Neural cell (in vitro differentiated cells): Measurements from ENCODE around the gene WBP1. TPM values are rescaled to one million over a fixed set of nuclear protein-coding genes. Genes with fewer than 3 reads are reported as not detected.

Experiments used
- H2AFZ ChIP-seq: fragments of 200-600, 300-800 bp; sonication (generic), shearing (Covaris generic); 2 replicates; pipeline ENCODE4 v1.6.0; 2014; ENCODE audit warnings: low read depth, mild to moderate bottlenecking, antibody characterized with exemption, low read length, moderate library complexity
- H3F3A ChIP-seq: fragments of 200-600 bp; shearing (Covaris generic); 2 replicates; pipeline ENCODE4 v1.6.1; 2016; ENCODE audit warnings: mild to moderate bottlenecking, moderate library complexity, mixed read lengths, antibody characterized with exemption, low read length; ENCODE audit not compliant: insufficient read depth, poor library complexity, severe bottlenecking
- H3K27ac ChIP-seq: fragments of 200-600, 300-800 bp; sonication (generic), shearing (Covaris generic); 2 replicates; pipeline ENCODE4 v1.5.1; 2014; ENCODE audit warnings: mild to moderate bottlenecking, low read length, moderate library complexity
- H3K27me3 ChIP-seq: fragments of 300-800, 200-600 bp; sonication (generic), shearing (Covaris generic); 2 replicates; pipeline ENCODE4 v1.6.0; 2014; ENCODE audit warnings: mild to moderate bottlenecking, low read depth, low read length, moderate library complexity; ENCODE audit not compliant: insufficient read depth
- H3K36me3 ChIP-seq: fragments of 300-800, 200-600 bp; sonication (generic), shearing (Covaris generic); 2 replicates; pipeline ENCODE4 v1.5.1; 2014; ENCODE audit warnings: mild to moderate bottlenecking, antibody characterized with exemption, low read length, moderate library complexity; ENCODE audit not compliant: insufficient read depth
- H3K4me2 ChIP-seq: fragments of 300-800, 200-600 bp; sonication (generic), shearing (Covaris generic); 2 replicates; pipeline ENCODE4 v1.6.0; 2014; ENCODE audit warnings: mild to moderate bottlenecking, low read length
- H3K4me3 ChIP-seq: fragments of 300-800, 200-600 bp; sonication (generic), shearing (Covaris generic); 2 replicates; pipeline ENCODE4 v1.5.1; 2014; ENCODE audit warnings: mild to moderate bottlenecking, low read length, moderate library complexity
- H3K79me2 ChIP-seq: fragments of 200-600 bp; shearing (Covaris generic); replicated peaks from 2 replicates; pipeline ENCODE4 v1.6.0; 2014; ENCODE audit warnings: mild to moderate bottlenecking, low read length, moderate library complexity; ENCODE audit not compliant: insufficient read depth
- H3K9ac ChIP-seq: fragments of 300-800, 200-600 bp; sonication (generic), shearing (Covaris generic); 2 replicates; pipeline ENCODE4 v1.6.1; 2016; ENCODE audit warnings: mild to moderate bottlenecking, low read length, mixed read lengths
- H3K9me2 ChIP-seq: fragments of 200-600 bp; shearing (Covaris generic); 2 replicates; pipeline ENCODE4 v1.6.1; 2016; ENCODE audit warnings: mild to moderate bottlenecking, low read length, mixed read lengths; ENCODE audit not compliant: insufficient read depth
- H3K9me3 ChIP-seq: fragments of 200-600, 300-800 bp; sonication (generic), shearing (Covaris generic); 2 replicates; pipeline ENCODE4 v1.6.1; 2016; ENCODE audit warnings: mild to moderate bottlenecking, mixed run types, low read length, moderate library complexity, mixed read lengths
- H4K20me1 ChIP-seq: fragments of 200-600 bp; shearing (Covaris generic); 2 replicates; pipeline ENCODE4 v1.6.1; 2016; ENCODE audit warnings: mild to moderate bottlenecking, mixed run types; ENCODE audit not compliant: insufficient read depth
- EP300 ChIP-seq: fragments of 450-650 bp; conservative IDR thresholded peaks from 2 replicates; pipeline ENCODE4 v1.6.1; 2014; ENCODE audit warnings: antibody characterized with exemption, mild to moderate bottlenecking, moderate library complexity; ENCODE audit not compliant: poor library complexity, severe bottlenecking
- EZH2 ChIP-seq: fragments of 200-600, 300-800 bp; shearing (Covaris generic), sonication (generic); IDR thresholded peaks from 2 replicates; pipeline ENCODE4 v1.6.1; 2014; ENCODE audit warnings: antibody characterized with exemption, low read length, borderline replicate concordance, mild to moderate bottlenecking; ENCODE audit not compliant: insufficient read depth, poor library complexity, severe bottlenecking
- MXI1 ChIP-seq: fragments of 450-650 bp; conservative IDR thresholded peaks from 2 replicates; pipeline ENCODE4 v1.6.1; 2014; ENCODE audit warnings: antibody characterized with exemption, mild to moderate bottlenecking; ENCODE audit not compliant: poor library complexity, severe bottlenecking
- POLR2AphosphoS5 ChIP-seq: IDR thresholded peaks from 2 replicates; pipeline ENCODE4 v1.6.1; 2012
- RAD21 ChIP-seq: fragments of 450-650 bp; conservative IDR thresholded peaks from 2 replicates; pipeline ENCODE4 v1.6.1; 2014; ENCODE audit warnings: antibody characterized with exemption, mild to moderate bottlenecking, moderate library complexity
- SMC3 ChIP-seq: fragments of 450-650 bp; conservative IDR thresholded peaks from 2 replicates; pipeline ENCODE4 v1.6.1; 2014; ENCODE audit warnings: antibody characterized with exemption, mild to moderate bottlenecking, moderate library complexity; ENCODE audit not compliant: poor library complexity
- TAF1 ChIP-seq: IDR thresholded peaks from 2 replicates; pipeline ENCODE4 v1.6.1; 2012; ENCODE audit warnings: low read depth
- polyA plus RNA-seq: library from polyadenylated mRNA; depleted of rRNA; stranded (reverse); fragments of >200 nt; gene quantifications from 2 replicates; pipeline ENCODE4 v1.2.3, GENCODE V29; 2014
- TF ChIP-seq, protein P1 (sequence below): fragments of 450-650 bp; IDR thresholded peaks from 2 replicates; pipeline ENCODE4 v1.5.1; 2014; ENCODE audit warnings: antibody characterized with exemption, mild to moderate bottlenecking, moderate library complexity; ENCODE audit not compliant: poor library complexity, severe bottlenecking
- TF ChIP-seq, protein P2 (sequence below): IDR thresholded peaks from 2 replicates; pipeline ENCODE4 v1.6.1; 2012; ENCODE audit warnings: borderline replicate concordance

Gene WBP1
- polyA plus RNA-seq, 1 donor from 2014 or later: 220 TPM

DNA sequence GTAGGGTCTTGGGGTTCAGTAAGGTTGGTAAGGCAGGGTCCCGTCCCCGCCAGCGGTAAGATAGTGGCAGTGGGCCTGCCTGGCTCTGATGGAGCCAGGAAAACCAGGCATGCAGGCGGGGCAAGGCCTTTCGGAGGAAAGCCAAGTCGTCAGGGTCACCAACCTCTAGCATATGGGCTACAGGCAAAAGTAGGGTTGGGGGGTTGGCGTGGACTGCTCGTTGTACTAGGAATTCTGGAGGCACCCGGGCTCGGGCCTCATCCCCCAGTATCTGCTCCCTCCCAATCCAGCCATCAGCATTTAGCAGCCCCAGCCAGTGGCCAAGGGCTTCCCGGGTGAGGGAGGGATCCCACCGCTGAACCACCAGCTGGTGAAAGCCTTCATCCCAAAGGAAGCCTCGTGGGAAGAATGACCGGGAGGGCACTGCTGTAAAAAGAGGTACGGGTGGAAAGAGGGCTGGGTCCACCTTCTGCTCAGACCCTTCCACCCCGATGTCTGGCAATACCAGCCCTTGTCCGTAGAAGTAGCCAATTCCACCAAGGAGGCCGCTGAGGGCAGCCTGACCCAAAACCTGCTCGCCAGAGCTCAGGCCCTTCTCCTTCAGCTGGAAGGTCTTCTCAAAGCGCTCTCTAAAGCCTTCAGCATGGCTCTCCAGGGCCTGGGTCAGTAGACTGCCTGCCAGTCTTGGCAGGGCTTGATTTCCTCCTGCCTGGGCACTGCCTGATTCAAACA lies 4.0 kb downstream of the WBP1 start:
- Histone ChIP-seq H3K9ac (no peak overlapping the region), H2AFZ (no peak overlapping the region), H3K4me3 (no peak overlapping the region), H3F3A (no peaks in the 10 kb centered on the region), H3K9me2 (no peaks in the 10 kb centered on the region), H3K4me2 (no peak overlapping the region), H3K9me3 (no peaks in the 10 kb centered on the region), H3K27ac (no peak overlapping the region), H3K79me2 (peaks cover 18% of the 10 kb centered on the region), H3K27me3 (no peaks in the 10 kb centered on the region), H4K20me1 (no peaks in the 10 kb centered on the region), H3K36me3 (no peaks in the 10 kb centered on the region)
- TF ChIP-seq EP300 (no peak), MXI1 (no peak), RAD21 (no peak), EZH2 (no peak), POLR2AphosphoS5 (no peak), SMC3 (no peak), TAF1 (no peak)
- TF ChIP-seq, protein P1, sequence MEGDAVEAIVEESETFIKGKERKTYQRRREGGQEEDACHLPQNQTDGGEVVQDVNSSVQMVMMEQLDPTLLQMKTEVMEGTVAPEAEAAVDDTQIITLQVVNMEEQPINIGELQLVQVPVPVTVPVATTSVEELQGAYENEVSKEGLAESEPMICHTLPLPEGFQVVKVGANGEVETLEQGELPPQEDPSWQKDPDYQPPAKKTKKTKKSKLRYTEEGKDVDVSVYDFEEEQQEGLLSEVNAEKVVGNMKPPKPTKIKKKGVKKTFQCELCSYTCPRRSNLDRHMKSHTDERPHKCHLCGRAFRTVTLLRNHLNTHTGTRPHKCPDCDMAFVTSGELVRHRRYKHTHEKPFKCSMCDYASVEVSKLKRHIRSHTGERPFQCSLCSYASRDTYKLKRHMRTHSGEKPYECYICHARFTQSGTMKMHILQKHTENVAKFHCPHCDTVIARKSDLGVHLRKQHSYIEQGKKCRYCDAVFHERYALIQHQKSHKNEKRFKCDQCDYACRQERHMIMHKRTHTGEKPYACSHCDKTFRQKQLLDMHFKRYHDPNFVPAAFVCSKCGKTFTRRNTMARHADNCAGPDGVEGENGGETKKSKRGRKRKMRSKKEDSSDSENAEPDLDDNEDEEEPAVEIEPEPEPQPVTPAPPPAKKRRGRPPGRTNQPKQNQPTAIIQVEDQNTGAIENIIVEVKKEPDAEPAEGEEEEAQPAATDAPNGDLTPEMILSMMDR: no peak
- TF ChIP-seq, protein P2, sequence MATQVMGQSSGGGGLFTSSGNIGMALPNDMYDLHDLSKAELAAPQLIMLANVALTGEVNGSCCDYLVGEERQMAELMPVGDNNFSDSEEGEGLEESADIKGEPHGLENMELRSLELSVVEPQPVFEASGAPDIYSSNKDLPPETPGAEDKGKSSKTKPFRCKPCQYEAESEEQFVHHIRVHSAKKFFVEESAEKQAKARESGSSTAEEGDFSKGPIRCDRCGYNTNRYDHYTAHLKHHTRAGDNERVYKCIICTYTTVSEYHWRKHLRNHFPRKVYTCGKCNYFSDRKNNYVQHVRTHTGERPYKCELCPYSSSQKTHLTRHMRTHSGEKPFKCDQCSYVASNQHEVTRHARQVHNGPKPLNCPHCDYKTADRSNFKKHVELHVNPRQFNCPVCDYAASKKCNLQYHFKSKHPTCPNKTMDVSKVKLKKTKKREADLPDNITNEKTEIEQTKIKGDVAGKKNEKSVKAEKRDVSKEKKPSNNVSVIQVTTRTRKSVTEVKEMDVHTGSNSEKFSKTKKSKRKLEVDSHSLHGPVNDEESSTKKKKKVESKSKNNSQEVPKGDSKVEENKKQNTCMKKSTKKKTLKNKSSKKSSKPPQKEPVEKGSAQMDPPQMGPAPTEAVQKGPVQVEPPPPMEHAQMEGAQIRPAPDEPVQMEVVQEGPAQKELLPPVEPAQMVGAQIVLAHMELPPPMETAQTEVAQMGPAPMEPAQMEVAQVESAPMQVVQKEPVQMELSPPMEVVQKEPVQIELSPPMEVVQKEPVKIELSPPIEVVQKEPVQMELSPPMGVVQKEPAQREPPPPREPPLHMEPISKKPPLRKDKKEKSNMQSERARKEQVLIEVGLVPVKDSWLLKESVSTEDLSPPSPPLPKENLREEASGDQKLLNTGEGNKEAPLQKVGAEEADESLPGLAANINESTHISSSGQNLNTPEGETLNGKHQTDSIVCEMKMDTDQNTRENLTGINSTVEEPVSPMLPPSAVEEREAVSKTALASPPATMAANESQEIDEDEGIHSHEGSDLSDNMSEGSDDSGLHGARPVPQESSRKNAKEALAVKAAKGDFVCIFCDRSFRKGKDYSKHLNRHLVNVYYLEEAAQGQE: no peak

DNA sequence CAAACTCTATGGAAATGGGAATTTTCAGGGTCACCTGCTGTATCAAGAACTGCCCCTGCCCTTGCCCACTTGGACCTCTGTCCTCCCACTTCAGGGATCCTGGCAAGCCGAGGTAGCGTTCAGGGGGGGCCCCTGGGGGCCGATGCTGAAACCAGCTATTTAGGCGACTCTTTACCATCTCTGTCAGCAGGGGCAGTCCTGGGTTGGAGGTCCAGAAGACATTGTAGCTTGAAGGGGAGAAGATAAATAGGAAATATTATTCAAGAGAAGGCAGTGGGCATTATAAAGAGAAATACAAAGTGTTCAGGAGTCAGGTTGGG lies 4.5 kb downstream of the WBP1 start:
- Histone ChIP-seq H3K9me3 (no peaks in the 10 kb centered on the region), H3F3A (no peaks in the 10 kb centered on the region), H3K79me2 (peaks cover 18% of the 10 kb centered on the region), H3K27ac (no peak overlapping the region), H3K9ac (no peak overlapping the region), H4K20me1 (no peaks in the 10 kb centered on the region), H2AFZ (no peak overlapping the region), H3K27me3 (no peaks in the 10 kb centered on the region), H3K9me2 (no peaks in the 10 kb centered on the region), H3K36me3 (no peaks in the 10 kb centered on the region), H3K4me2 (no peak overlapping the region), H3K4me3 (no peak overlapping the region)
- TF ChIP-seq EP300 (no peak), SMC3 (no peak), EZH2 (no peak), TAF1 (no peak), POLR2AphosphoS5 (no peak), RAD21 (no peak), MXI1 (no peak)
- TF ChIP-seq, protein P1: no peak
- TF ChIP-seq, protein P2: no peak
